GM12872 (cell line): ENCODE data around the gene TOGARAM1.

Experiments used
- CTCF ChIP-seq: IDR thresholded peaks from 3 replicates; pipeline ENCODE4 v1.5.1; 2011; ENCODE audit warnings: low read depth, mild to moderate bottlenecking, low read length, moderate library complexity; ENCODE audit not compliant: insufficient read depth

The TOGARAM1 gene

GRCh38 chr14:44979740-44980356 is 17.9 kb downstream of the TOGARAM1 start:
- TF ChIP-seq CTCF: no peak

- no peak for TF ChIP-seq CTCF
Measured at GRCh38 chr14:44981198-44981597, 19.2 kb downstream of the TOGARAM1 start.

- TF ChIP-seq CTCF: no peak
Measured at GRCh38 chr14:44982594-44982993, 20.6 kb downstream of the TOGARAM1 start.

GRCh38 chr14:44988694-44989093 is 26.7 kb downstream of the TOGARAM1 start:
- TF ChIP-seq CTCF: no peak

- TF ChIP-seq CTCF: no peak
Measured at GRCh38 chr14:44989497-44990440, 27.8 kb downstream of the TOGARAM1 start.

GRCh38 chr14:44990533-44990932 is 28.5 kb downstream of the TOGARAM1 start:
- no peak for TF ChIP-seq CTCF

- TF ChIP-seq CTCF: no peak
Measured at GRCh38 chr14:44995196-44995595, 33.2 kb downstream of the TOGARAM1 start.
